H1 (cell line): ENCODE data around the gene CD8B2.

ENCODE experiments used
- EZH2 ChIP-seq: fragments of 200-600 bp; sonication (generic); IDR thresholded peaks from 2 replicates; pipeline ENCODE4 v1.7.1; 2012; ENCODE audit warnings: low read depth, mild to moderate bottlenecking, moderate library complexity, low read length, inconsistent platforms; ENCODE audit not compliant: severe bottlenecking
- HDAC2 ChIP-seq, 2 experiments: fragments of 300-600 bp in 1 of 2; sonication (generic) in 1 of 2; IDR thresholded peaks; 2 replicates each; pipeline ENCODE4 v1.6.1; 2011 to 2012; ENCODE audit warnings: low read depth in 2 of 2, low read length in 2 of 2, mild to moderate bottlenecking in 2 of 2, moderate library complexity in 2 of 2, borderline replicate concordance in 1 of 2, inconsistent platforms in 1 of 2
- NRF1 ChIP-seq: IDR thresholded peaks from 2 replicates; pipeline ENCODE4 v1.6.1; 2011; ENCODE audit warnings: mild to moderate bottlenecking, low read depth, low read length, improper control_type of control experiment
- POLR2AphosphoS5 ChIP-seq: IDR thresholded peaks from 2 replicates; pipeline ENCODE4 v1.6.1; 2011; ENCODE audit warnings: low read depth, low read length
- RAD21 ChIP-seq, 2 experiments: IDR thresholded peaks in 1 of 2; conservative IDR thresholded peaks in 1 of 2; 2 replicates each; pipeline ENCODE4 v1.6.1; 2011; ENCODE audit warnings: low read depth in 2 of 2, low read length in 2 of 2, improper control_type of control experiment in 1 of 2, inconsistent platforms in 1 of 2, mild to moderate bottlenecking in 1 of 2, moderate library complexity in 1 of 2
- SP1 ChIP-seq: IDR thresholded peaks from 2 replicates; pipeline ENCODE4 v1.6.1; 2011; ENCODE audit warnings: low read depth, low read length
- SRF ChIP-seq: IDR thresholded peaks from 2 replicates; pipeline ENCODE4 v1.6.1; 2011; ENCODE audit warnings: mild to moderate bottlenecking, low read depth, low read length, moderate library complexity
- YY1 ChIP-seq: IDR thresholded peaks from 2 replicates; pipeline ENCODE4 v1.6.1; 2011; ENCODE audit warnings: low read depth, mild to moderate bottlenecking, low read length
- TF ChIP-seq, protein P1 (sequence below), 3 experiments: IDR thresholded peaks; 1 replicate in 2 of 3; 2 replicates in 1 of 3; pipeline versions ENCODE4 v1.5.1 to v1.6.1; 2011; ENCODE audit warnings: low read length in 3 of 3, mild to moderate bottlenecking in 3 of 3, inconsistent platforms in 2 of 3, low read depth in 1 of 3, moderate library complexity in 1 of 3; ENCODE audit not compliant: insufficient read depth in 1 of 3; ENCODE audit errors: control extremely low read depth in 1 of 3
- TF ChIP-seq, protein P2 (sequence below): IDR thresholded peaks from 2 replicates; pipeline ENCODE4 v1.6.1; 2011; ENCODE audit warnings: low read length, improper control_type of control experiment

DNA sequence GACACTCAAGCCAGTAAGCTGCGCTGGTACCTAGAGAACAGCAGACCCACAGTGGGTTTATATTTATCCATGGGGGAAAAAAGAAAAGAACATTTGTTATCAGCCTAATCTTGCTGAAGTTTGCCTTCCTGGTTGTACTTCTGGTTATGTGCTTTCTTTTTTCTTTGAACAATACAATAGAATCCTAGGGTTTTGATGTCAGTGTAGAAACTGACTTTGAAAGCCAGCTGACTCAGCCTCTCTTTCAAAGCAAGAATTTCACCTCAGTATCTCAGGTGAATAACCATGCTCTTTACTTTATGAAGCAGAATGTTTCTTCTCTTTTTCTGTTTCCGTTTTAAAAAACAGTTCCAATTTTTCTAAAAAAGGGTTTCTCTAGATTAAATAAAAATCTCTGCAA is 78.4 kb downstream of the CD8B2 start:
- TF ChIP-seq NRF1 (no peak), RAD21 (IDR thresholded peaks at IDR 0.05 in 1 of 2, conservative IDR thresholded peaks at IDR 0.05 in 1 of 2; ENCODE audit: low read depth in 2 of 2, low read length in 2 of 2) (no peak), HDAC2 (IDR thresholded peaks at IDR 0.05; ENCODE audit: borderline replicate concordance in 1 of 2, low read depth in 2 of 2, low read length in 2 of 2) (no peak), SRF (no peak), POLR2AphosphoS5 (no peak), SP1 (no peak), YY1 (no peak), EZH2 (no peak)
- TF ChIP-seq, protein P1, sequence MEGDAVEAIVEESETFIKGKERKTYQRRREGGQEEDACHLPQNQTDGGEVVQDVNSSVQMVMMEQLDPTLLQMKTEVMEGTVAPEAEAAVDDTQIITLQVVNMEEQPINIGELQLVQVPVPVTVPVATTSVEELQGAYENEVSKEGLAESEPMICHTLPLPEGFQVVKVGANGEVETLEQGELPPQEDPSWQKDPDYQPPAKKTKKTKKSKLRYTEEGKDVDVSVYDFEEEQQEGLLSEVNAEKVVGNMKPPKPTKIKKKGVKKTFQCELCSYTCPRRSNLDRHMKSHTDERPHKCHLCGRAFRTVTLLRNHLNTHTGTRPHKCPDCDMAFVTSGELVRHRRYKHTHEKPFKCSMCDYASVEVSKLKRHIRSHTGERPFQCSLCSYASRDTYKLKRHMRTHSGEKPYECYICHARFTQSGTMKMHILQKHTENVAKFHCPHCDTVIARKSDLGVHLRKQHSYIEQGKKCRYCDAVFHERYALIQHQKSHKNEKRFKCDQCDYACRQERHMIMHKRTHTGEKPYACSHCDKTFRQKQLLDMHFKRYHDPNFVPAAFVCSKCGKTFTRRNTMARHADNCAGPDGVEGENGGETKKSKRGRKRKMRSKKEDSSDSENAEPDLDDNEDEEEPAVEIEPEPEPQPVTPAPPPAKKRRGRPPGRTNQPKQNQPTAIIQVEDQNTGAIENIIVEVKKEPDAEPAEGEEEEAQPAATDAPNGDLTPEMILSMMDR (IDR thresholded peaks at IDR 0.05; ENCODE audit: control extremely low read depth in 1 of 3, insufficient read depth in 1 of 3, low read depth in 1 of 3, low read length in 3 of 3): no peak
- TF ChIP-seq, protein P2, sequence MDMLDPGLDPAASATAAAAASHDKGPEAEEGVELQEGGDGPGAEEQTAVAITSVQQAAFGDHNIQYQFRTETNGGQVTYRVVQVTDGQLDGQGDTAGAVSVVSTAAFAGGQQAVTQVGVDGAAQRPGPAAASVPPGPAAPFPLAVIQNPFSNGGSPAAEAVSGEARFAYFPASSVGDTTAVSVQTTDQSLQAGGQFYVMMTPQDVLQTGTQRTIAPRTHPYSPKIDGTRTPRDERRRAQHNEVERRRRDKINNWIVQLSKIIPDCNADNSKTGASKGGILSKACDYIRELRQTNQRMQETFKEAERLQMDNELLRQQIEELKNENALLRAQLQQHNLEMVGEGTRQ: no peak
